ENCODE results near the gene PRTFDC1. TPM values are rescaled to one million over a fixed set of nuclear protein-coding genes. Genes with fewer than 3 reads are reported as not detected.

Gene PRTFDC1
- total and polyA plus RNA-seq, 2 donors (not counting 3 experiments of a cell fraction or from before 2014, with no cell fraction given) = 22.0 to 27.0 TPM

DNA sequence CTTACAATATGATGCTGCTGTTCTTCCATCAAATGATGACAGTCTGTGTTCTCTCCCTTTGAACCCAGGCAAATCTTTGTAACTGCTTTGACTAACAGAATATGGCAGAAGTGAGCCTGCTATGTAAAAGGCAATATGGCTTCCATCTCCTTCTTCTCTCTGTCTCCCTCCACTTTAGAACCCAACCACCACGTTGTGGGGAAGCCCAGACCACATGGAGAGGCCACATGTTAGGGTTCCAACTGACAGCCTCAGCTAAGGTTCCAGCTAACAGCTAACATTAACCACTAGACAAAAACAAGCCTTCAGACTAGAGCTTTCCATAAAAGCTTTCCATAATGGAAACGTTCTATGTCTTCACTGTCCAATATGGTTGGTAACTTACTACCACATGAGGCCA, 107.7 kb downstream of the PRTFDC1 start:
- TF ChIP-seq, protein P1, sequence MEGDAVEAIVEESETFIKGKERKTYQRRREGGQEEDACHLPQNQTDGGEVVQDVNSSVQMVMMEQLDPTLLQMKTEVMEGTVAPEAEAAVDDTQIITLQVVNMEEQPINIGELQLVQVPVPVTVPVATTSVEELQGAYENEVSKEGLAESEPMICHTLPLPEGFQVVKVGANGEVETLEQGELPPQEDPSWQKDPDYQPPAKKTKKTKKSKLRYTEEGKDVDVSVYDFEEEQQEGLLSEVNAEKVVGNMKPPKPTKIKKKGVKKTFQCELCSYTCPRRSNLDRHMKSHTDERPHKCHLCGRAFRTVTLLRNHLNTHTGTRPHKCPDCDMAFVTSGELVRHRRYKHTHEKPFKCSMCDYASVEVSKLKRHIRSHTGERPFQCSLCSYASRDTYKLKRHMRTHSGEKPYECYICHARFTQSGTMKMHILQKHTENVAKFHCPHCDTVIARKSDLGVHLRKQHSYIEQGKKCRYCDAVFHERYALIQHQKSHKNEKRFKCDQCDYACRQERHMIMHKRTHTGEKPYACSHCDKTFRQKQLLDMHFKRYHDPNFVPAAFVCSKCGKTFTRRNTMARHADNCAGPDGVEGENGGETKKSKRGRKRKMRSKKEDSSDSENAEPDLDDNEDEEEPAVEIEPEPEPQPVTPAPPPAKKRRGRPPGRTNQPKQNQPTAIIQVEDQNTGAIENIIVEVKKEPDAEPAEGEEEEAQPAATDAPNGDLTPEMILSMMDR (IDR thresholded peaks at IDR 0.05; ENCODE audit: extremely low read depth in 1 of 2, insufficient read depth in 1 of 2, low read depth in 1 of 2, low read length in 2 of 2) = no peak
- TF ChIP-seq EZH2 (IDR thresholded peaks at IDR 0.05; ENCODE audit: borderline replicate concordance, low read depth, low read length, severe bottlenecking) (no peak), FOS (IDR thresholded peaks at IDR 0.05; ENCODE audit: borderline replicate concordance, insufficient read depth, low read length) (no peak), POLR2A (IDR thresholded peaks at IDR 0.05; ENCODE audit: low read depth, low read length) (no peak), GATA2 (IDR thresholded peaks at IDR 0.05; ENCODE audit: insufficient read depth, insufficient read length, low read depth, low read length) (no peak), MYC (IDR thresholded peaks at IDR 0.05; ENCODE audit: low read depth, low read length) (no peak), POLR2AphosphoS5 (IDR thresholded peaks at IDR 0.05; ENCODE audit: insufficient read depth, low read depth, low read length) (no peak), JUN (IDR thresholded peaks at IDR 0.05; ENCODE audit: borderline replicate concordance, insufficient read depth, insufficient read length, low read depth) (no peak)
- TF ChIP-seq, protein P2, sequence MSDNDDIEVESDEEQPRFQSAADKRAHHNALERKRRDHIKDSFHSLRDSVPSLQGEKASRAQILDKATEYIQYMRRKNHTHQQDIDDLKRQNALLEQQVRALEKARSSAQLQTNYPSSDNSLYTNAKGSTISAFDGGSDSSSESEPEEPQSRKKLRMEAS (IDR thresholded peaks at IDR 0.05; ENCODE audit: insufficient read depth, insufficient read length) = no peak
- Histone ChIP-seq H3K9me1 (replicated peaks; ENCODE audit: control insufficient read depth, extremely low read depth, insufficient read depth, low read length) (no peaks in the 10 kb centered on the region), H2AFZ (ENCODE audit: low read depth, low read length) (no peak overlapping the region), H3K27me3 (ENCODE audit: control insufficient read depth in 2 of 2, insufficient read depth in 2 of 2, low read length in 2 of 2) (no peaks in the 10 kb centered on the region), H3K4me3 (replicated peaks in 1 of 3; ENCODE audit: insufficient read depth in 1 of 3, low read depth in 1 of 3, low read length in 3 of 3) (no peak overlapping the region), H3K4me2 (ENCODE audit: insufficient read depth, low read length) (no peak overlapping the region), H3K9ac (replicated peaks; ENCODE audit: extremely low read depth, insufficient read depth, low read length) (no peak overlapping the region), H3K9me3 (replicated peaks; ENCODE audit: control insufficient read depth, insufficient read depth, low read length) (no peaks in the 10 kb centered on the region), H3K79me2 (ENCODE audit: control insufficient read depth, insufficient read depth, low read length) (no peaks in the 10 kb centered on the region), H3K4me1 (ENCODE audit: control insufficient read depth, extremely low read depth, insufficient read depth, low read length) (peaks cover 13% of the 10 kb centered on the region), H3K36me3 (ENCODE audit: control insufficient read depth in 2 of 2, extremely low read depth in 1 of 2, insufficient read depth in 2 of 2, low read length in 2 of 2) (no peaks in the 10 kb centered on the region), H4K20me1 (replicated peaks; ENCODE audit: control insufficient read depth, extremely low read depth, insufficient read depth, low read length) (no peaks in the 10 kb centered on the region), H3K27ac (ENCODE audit: insufficient read depth, low read depth, low read length) (no peak overlapping the region)
- DNase-seq (ENCODE audit: low read depth, low spot score) (no peak), FAIRE-seq (no peak)
- ChIA-PET CTCF (interaction anchor here (0.7 to 1.4 kb wide), 2 partner anchors 227 to 280 kb away, joined by 3 to 5 read pairs; no protein-coding TSS in a partner anchor), POLR2A (interaction anchor here (0.6 kb wide), 1 partner anchor 171 kb away, joined by 4 read pairs; the partner anchor contains the start of genes ENKUR and THNSL1)
- dilution Hi-C loops (cut with MboI; ENCODE audit: extremely low pct_ligation_motif_present, low sequenced_read_pairs) (no loop called here), intact Hi-C loops (cut with micrococcal nuclease) (no loop called here)
- no TSS peak for BruUV-seq (replicated peaks)

Data from endothelial cell of umbilical vein (primary cell).